C4-2B (cell line): ENCODE data around the gene EEF2K.

Experiments
- CTCF ChIP-seq: fragments of 450-650 bp; conservative IDR thresholded peaks from 2 replicates; pipeline ENCODE4 v1.5.1; 2017; ENCODE audit warnings: mild to moderate bottlenecking
- ZFX ChIP-seq: fragments of 450-650 bp; IDR thresholded peaks from 2 replicates; pipeline ENCODE4 v1.6.1; 2017

GRCh38 chr16:22291860-22292318, 85.8 kb downstream of the EEF2K start:
- TF ChIP-seq CTCF (no peak), ZFX (no peak)
